GM12864 (cell line): ENCODE data around the gene FBXO21.

ENCODE experiments used
- DNase-seq: peaks from one replicate; pipeline ENCODE4 v3.0.0-alpha.2; 2011; ENCODE audit warnings: low read depth
- H3K4me3 ChIP-seq: 2 replicates; pipeline ENCODE4 v1.5.1; 2011; ENCODE audit warnings: mild to moderate bottlenecking, low read depth, low read length, control low read depth
- CTCF ChIP-seq: IDR thresholded peaks from 2 replicates; pipeline ENCODE4 v1.5.1; 2011; ENCODE audit warnings: low read depth, mild to moderate bottlenecking, moderate library complexity, low read length, control low read depth, inconsistent platforms; ENCODE audit errors: missing control alignments

Gene FBXO21

GRCh38 chr12:117119592-117120198 lies 70.6 kb downstream of the FBXO21 start:
- TF ChIP-seq CTCF: peak; percentile 79
- H3K4me3 ChIP-seq: no peak overlapping the region
- DNase-seq: no peak

GRCh38 chr12:117118838-117119591 lies 71.3 kb downstream of the FBXO21 start:
- H3K4me3 ChIP-seq: no peak overlapping the region
- no peak for TF ChIP-seq CTCF
- DNase-seq: no peak

- no peak for TF ChIP-seq CTCF
- no peak overlapping the region for H3K4me3 ChIP-seq
- no peak for DNase-seq
These were observed 75.5 kb downstream of the FBXO21 start for GRCh38 chr12:117114784-117115183.

- DNase-seq: no peak
- no peak overlapping the region for H3K4me3 ChIP-seq
- no peak for TF ChIP-seq CTCF
These were observed 77.0 kb downstream of the FBXO21 start for GRCh38 chr12:117113231-117113630.

- no peak for DNase-seq
These were observed 78.3 kb downstream of the FBXO21 start for GRCh38 chr12:117111821-117112595.

GRCh38 chr12:117111386-117111785 lies 78.9 kb downstream of the FBXO21 start:
- H3K4me3 ChIP-seq: no peak overlapping the region
- no peak for TF ChIP-seq CTCF
- DNase-seq: no peak

More at GRCh38 chr12:117111821-117112595, 78.3 kb downstream of the FBXO21 start:
- no peak for TF ChIP-seq CTCF
- no peak overlapping the region for H3K4me3 ChIP-seq
